Thyroid gland (tissue), 4 donors: ENCODE results near the gene LILRA2.

ENCODE experiments used
- CTCF ChIP-seq, 6 experiments: fragments of 200-600 bp in 3 of 6; fragments of 450-650 bp in 3 of 6; sonication (generic) in 3 of 6; IDR thresholded peaks; one replicate each; pipeline ENCODE4 v1.5.1; 2016 to 2019; ENCODE audit warnings: antibody characterized with exemption in 6 of 6, mild to moderate bottlenecking in 2 of 6, inconsistent platforms in 1 of 6, moderate library complexity in 1 of 6
- POLR2A ChIP-seq, 2 donors: fragments of 450-650 bp; IDR thresholded peaks; one replicate each; pipeline ENCODE4 v1.6.1; 2017; ENCODE audit warnings: antibody characterized with exemption in 2 of 2, mild to moderate bottlenecking in 2 of 2, moderate library complexity in 1 of 2

- TF ChIP-seq CTCF (IDR thresholded peaks at IDR 0.05), result no peak
- no peak for TF ChIP-seq POLR2A (IDR thresholded peaks at IDR 0.05)
Observed at GRCh38 chr19:54526972-54527371, 46.6 kb upstream of the LILRA2 start.
